Natural killer cell (primary cell): ENCODE results near the gene PKP4. TPM values are rescaled to one million over a fixed set of nuclear protein-coding genes. Genes with fewer than 3 reads are reported as not detected.

Source experiments
- ATAC-seq, 3 donors: fragments of 150-1000 bp in 2 of 3; fragments of 200-7000 bp in 1 of 3; cut with Tn5 transposase; 1 replicate in 1 of 3; 2 replicates in 2 of 3; pipeline ENCODE4 v1.10.0; 2021; ENCODE audit warnings: mild to moderate bottlenecking in 2 of 3, moderate library complexity in 2 of 3
- DNase-seq, 2 donors: peaks; one replicate each; pipeline versions ENCODE4 v3.0.0 to v3.0.0-alpha.2; 2013 to 2021; ENCODE audit warnings: mixed read lengths in 1 of 2
- H3K27ac ChIP-seq: one replicate; pipeline ENCODE4 v1.5.1; 2013; ENCODE audit warnings: mild to moderate bottlenecking, low read length
- H3K27me3 ChIP-seq: one replicate; pipeline ENCODE4 v1.6.1; 2013; ENCODE audit warnings: low read length; ENCODE audit not compliant: control insufficient read depth, insufficient read depth
- H3K36me3 ChIP-seq: one replicate; pipeline ENCODE4 v1.6.1; 2013; ENCODE audit warnings: low read length; ENCODE audit not compliant: control insufficient read depth, insufficient read depth
- H3K4me1 ChIP-seq: one replicate; pipeline ENCODE4 v1.6.1; 2013; ENCODE audit warnings: low read length; ENCODE audit not compliant: control insufficient read depth, insufficient read depth
- H3K4me3 ChIP-seq: one replicate; pipeline ENCODE4 v1.5.1; 2013; ENCODE audit warnings: low read length
- H3K9me3 ChIP-seq: one replicate; pipeline ENCODE4 v1.6.1; 2013; ENCODE audit warnings: low read length; ENCODE audit not compliant: control insufficient read depth, insufficient read depth
- H3K27ac Mint-ChIP-seq, 2 donors: one replicate each; pipeline ENCODE4 v1.8.0; 2022; ENCODE audit warnings: mild to moderate bottlenecking in 2 of 2, mixed read lengths in 2 of 2, moderate library complexity in 1 of 2
- H3K27me3 Mint-ChIP-seq, 2 donors: one replicate each; pipeline ENCODE4 v1.8.0; 2022; ENCODE audit warnings: low read depth in 2 of 2, mixed read lengths in 2 of 2
- H3K36me3 Mint-ChIP-seq: one replicate; pipeline ENCODE4 v1.8.0; 2022; ENCODE audit warnings: mixed read lengths
- H3K4me1 Mint-ChIP-seq, 2 donors: one replicate each; pipeline ENCODE4 v1.8.0; 2022; ENCODE audit warnings: mixed read lengths in 2 of 2
- H3K4me3 Mint-ChIP-seq: one replicate; pipeline ENCODE4 v1.8.0; 2022; ENCODE audit warnings: mild to moderate bottlenecking, moderate library complexity, mixed read lengths
- H3K9me3 Mint-ChIP-seq, 2 donors: one replicate each; pipeline ENCODE4 v1.8.0; 2022; ENCODE audit warnings: mixed read lengths in 2 of 2
- CTCF ChIP-seq: fragments of 200-600 bp; IDR thresholded peaks from one replicate; pipeline ENCODE4 v1.8.0; 2022; ENCODE audit warnings: antibody characterized with exemption
- WGBS: methylation state at CpG from one replicate; pipeline ENCODE4 v1.1.7; 2013; ENCODE audit warnings: missing lambda C conversion rate; ENCODE audit not compliant: insufficient coverage; 5-methylcytosine and 5-hydroxymethylcytosine counted together
- intact Hi-C: fragments of 100-400 bp; cut with micrococcal nuclease; formaldehyde crosslinking; loops from one replicate; pipeline ENCODE4 v1.14.2; 2022
- total RNA-seq, 4 donors: library from RNA; stranded (reverse); fragments of 120-200 nt in 1 of 4; gene quantifications; one replicate each; pipeline versions ENCODE4 v1.2.3 to v1.2.4, GENCODE V29; 2013 to 2022

Gene PKP4
- total RNA-seq, 3 donors from 2014 or later (not counting 1 experiment from before 2014, with no cell fraction given) = 5.9 to 8.4 (median 7.2) TPM

GRCh38 chr2:158717366-158718195 is 260.8 kb downstream of the PKP4 start:
- ATAC-seq (no peak), DNase-seq (no peak)
- no peak overlapping the region for H3K27ac Mint-ChIP-seq
- H3K36me3 Mint-ChIP-seq = no peaks in the 10 kb centered on the region
- peaks cover 12 to 15% of the 10 kb centered on the region in 2 donors for H3K27me3 Mint-ChIP-seq
- no peaks in the 10 kb centered on the region for H3K4me1 Mint-ChIP-seq
- WGBS = 97% methylated on average over 12 of the region's 14 CpGs
- Histone ChIP-seq H3K27me3 (no peaks in the 10 kb centered on the region), H3K36me3 (no peaks in the 10 kb centered on the region), H3K4me3 (no peak overlapping the region), H3K9me3 (no peaks in the 10 kb centered on the region), H3K27ac (no peak overlapping the region), H3K4me1 (no peaks in the 10 kb centered on the region)
- no peak for TF ChIP-seq CTCF
- no peak overlapping the region for H3K4me3 Mint-ChIP-seq
- H3K9me3 Mint-ChIP-seq = peaks cover 0 to 5% of the 10 kb centered on the region in 2 donors
- intact Hi-C loops = no loop called here

GRCh38 chr2:158718196-158718585 is 261.4 kb downstream of the PKP4 start:
- ATAC-seq = no peak
- intact Hi-C loops = no loop called here
- TF ChIP-seq CTCF = no peak

GRCh38 chr2:158718851-158719250 is 262.1 kb downstream of the PKP4 start:
- DNase-seq (no peak), ATAC-seq (no peak)
- no peak for TF ChIP-seq CTCF
- no peaks in the 10 kb centered on the region for H3K9me3 ChIP-seq
- H3K36me3 Mint-ChIP-seq = no peaks in the 10 kb centered on the region
- WGBS = 72% methylated on average over 2 of the region's 5 CpGs
- intact Hi-C loops = no loop called here
- H3K9me3 Mint-ChIP-seq = peaks cover 0 to 2% of the 10 kb centered on the region in 2 donors
- peaks cover 0 to under 1% of the 10 kb centered on the region in 2 donors for H3K4me1 Mint-ChIP-seq
- H3K4me3 ChIP-seq = no peak overlapping the region
- H3K27me3 Mint-ChIP-seq = peaks cover 4 to 12% of the 10 kb centered on the region in 2 donors
- H3K4me3 Mint-ChIP-seq = no peak overlapping the region
- no peaks in the 10 kb centered on the region for H3K4me1 ChIP-seq
- no peak overlapping the region for H3K27ac Mint-ChIP-seq
- H3K27ac ChIP-seq = no peak overlapping the region
- H3K36me3 ChIP-seq = no peaks in the 10 kb centered on the region
- H3K27me3 ChIP-seq = no peaks in the 10 kb centered on the region

More at GRCh38 chr2:158718196-158718585, 261.4 kb downstream of the PKP4 start:
- Mint-ChIP-seq H3K27me3 (peaks cover 11 to 15% of the 10 kb centered on the region in 2 donors), H3K4me3 (no peak overlapping the region), H3K27ac (no peak overlapping the region), H3K9me3 (peaks cover 0 to 5% of the 10 kb centered on the region in 2 donors), H3K4me1 (no peaks in the 10 kb centered on the region), H3K36me3 (no peaks in the 10 kb centered on the region)
- H3K27ac ChIP-seq = no peak overlapping the region
- H3K36me3 ChIP-seq = no peaks in the 10 kb centered on the region
- no peak overlapping the region for H3K4me3 ChIP-seq
- H3K9me3 ChIP-seq = no peaks in the 10 kb centered on the region
- no peaks in the 10 kb centered on the region for H3K27me3 ChIP-seq
- no peaks in the 10 kb centered on the region for H3K4me1 ChIP-seq
- DNase-seq = no peak
